ENCODE results near the gene SPINT2.
"Not testable (repeated sequence)": the region's sequence is repeated elsewhere in the genome, so short reads cannot be mapped to it uniquely, and the experiment has no call there.

SPINT2 gene

GRCh38 chr19:38320969-38321339 lies 56.6 kb downstream of the SPINT2 start:
- no peak for DNase-seq (ENCODE audit: low read depth in 2 of 2)

DNA sequence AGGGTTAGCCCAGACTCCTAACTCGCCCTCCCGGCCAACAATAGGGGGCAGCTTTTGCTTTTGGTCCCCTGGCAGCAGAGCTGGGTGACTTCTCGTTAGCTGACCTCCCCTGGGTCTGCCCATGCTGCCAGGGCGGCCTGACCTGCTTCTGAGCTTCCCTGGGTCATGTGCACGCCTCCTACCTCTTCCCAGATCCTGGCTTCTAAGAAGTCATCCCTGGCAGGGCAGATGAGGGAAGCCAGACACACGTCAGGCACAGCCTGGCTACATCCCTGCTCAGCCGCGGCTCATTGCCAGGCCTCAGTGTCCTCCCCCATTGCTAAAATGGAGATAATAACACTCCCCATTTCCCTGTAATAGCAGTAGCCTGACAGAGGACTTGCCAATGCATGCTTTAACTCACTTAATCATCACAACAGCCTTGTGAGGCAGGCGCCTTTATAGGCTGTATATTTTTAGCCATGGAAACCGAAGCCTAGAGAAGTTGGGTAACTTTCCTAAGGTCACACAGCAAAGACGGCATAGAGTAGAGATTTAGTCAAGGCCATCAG lies 57.3 kb downstream of the SPINT2 start:
- DNase-seq (ENCODE audit: low read depth in 2 of 2) = no peak

DNA sequence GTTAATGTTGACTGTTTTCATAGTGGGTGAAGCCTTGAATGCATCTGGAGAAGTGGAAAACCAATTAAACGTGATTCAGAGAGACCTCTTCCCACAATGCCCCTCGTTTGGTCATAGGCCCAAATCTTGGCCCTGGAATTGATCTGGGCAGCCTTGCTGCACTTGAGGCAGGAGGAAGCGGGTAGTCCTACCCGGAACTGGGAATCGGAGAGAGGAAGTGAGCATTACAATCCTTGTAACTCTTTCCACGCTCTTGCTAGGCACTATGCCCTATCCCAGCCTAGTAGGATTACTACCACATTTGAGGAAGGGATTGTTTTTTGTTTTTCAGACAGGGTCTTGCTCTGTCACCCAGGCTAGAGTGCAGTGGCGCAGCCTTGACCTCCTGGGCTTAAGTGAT lies 58.9 kb downstream of the SPINT2 start:
- no peak for DNase-seq (ENCODE audit: low read depth in 2 of 2)

- DNase-seq (ENCODE audit: low read depth in 2 of 2) = no peak
Measured at GRCh38 chr19:38324431-38324830, 60.1 kb downstream of the SPINT2 start.

DNA sequence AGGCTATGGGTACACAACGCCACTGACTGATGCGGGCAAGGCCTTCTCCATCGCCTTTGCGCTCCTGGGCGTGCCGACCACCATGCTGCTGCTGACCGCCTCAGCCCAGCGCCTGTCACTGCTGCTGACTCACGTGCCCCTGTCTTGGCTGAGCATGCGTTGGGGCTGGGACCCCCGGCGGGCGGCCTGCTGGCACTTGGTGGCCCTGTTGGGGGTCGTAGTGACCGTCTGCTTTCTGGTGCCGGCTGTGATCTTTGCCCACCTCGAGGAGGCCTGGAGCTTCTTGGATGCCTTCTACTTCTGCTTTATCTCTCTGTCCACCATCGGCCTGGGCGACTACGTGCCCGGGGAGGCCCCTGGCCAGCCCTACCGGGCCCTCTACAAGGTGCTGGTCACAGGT lies 62.2 kb downstream of the SPINT2 start:
- no peak for DNase-seq (ENCODE audit: low read depth in 2 of 2)

GRCh38 chr19:38329651-38330050 lies 65.3 kb downstream of the SPINT2 start:
- no peak for DNase-seq (ENCODE audit: low read depth in 2 of 2)

GRCh38 chr19:38331728-38332127 lies 67.4 kb downstream of the SPINT2 start:
- DNase-seq (ENCODE audit: low read depth in 2 of 2) = no peak

- DNase-seq (ENCODE audit: low read depth in 2 of 2) = no peak
Measured at GRCh38 chr19:38333245-38333644, 68.9 kb downstream of the SPINT2 start.

DNA sequence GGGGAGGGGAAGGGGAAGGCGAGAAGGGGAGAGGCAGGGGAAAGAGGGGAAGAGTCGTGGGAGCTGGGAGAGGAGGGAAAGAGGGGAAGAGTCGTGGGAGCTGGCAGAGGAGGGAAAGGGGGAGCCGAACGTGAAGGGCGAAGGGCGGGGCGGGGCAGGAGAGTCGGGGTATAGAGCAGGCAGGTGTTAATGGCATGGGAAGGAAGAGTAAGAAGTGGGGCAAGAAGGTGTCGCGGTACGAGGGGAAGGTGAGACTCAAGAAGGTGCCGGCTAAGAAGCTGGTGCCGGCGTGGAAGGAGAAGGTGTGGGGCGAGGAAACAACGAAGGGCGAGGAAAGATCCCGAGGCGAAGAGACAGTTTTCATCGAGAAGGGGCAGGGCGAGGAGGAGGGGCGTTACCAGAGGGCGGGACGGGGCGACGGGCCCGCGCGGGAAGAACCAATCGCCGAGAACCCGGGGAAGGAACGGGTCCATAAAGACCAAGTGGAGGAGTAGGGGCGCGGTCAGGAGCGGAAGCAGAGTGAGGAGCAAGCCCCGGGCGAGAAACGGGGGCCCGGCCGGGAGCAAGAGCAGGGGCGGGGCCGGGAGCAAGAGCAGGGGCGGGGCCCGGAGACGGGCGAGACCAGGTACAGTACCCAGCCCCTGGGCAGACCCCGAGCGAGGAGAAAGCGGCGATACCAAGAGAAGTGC lies 71.7 kb downstream of the SPINT2 start:
- peak; percentile 94 to 96 for DNase-seq (ENCODE audit: low read depth in 2 of 2)

DNA sequence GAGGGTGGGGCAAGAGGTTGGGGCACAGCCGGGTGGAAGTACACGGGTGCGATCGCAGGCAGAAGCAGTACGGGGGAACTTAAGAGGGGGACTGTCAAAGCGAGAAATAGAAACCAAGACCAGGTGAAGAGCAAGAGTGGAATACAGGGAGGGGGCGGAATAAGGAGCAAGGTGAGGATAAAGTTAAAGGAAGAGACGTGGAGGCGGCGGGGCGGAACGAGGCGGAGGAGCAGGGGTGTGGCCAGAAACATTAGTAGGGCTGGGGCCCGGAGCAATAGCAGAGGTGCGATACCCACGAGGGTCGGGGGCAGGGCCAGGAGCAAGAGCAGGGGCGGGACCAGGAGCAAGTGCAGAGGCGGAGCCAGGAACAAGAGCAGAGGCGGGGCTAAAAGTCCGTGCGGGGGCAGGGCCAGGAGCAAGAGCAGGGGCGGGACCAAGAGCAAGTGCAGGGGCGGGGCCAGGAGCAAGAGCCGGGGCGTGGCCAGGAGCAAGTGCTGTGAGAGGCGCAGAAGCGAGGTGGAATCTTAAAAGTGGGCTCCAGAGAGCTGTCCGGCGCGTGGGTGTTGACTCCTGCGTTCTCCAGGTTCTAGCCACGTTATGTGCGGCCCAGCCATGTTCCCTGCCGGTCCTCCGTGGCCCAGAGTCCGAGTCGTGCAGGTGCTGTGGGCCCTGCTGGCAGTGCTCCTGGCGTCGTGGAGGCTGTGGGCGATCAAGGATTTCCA lies 72.4 kb downstream of the SPINT2 start:
- DNase-seq (ENCODE audit: low read depth in 2 of 2) = peak; percentile 95 to 97

- DNase-seq (ENCODE audit: low read depth in 2 of 2) = no peak
Measured at GRCh38 chr19:38337360-38337653, 72.9 kb downstream of the SPINT2 start.

GRCh38 chr19:38339011-38339410 lies 74.6 kb downstream of the SPINT2 start:
- DNase-seq (ENCODE audit: low read depth in 2 of 2) = not testable (repeated sequence)

DNA sequence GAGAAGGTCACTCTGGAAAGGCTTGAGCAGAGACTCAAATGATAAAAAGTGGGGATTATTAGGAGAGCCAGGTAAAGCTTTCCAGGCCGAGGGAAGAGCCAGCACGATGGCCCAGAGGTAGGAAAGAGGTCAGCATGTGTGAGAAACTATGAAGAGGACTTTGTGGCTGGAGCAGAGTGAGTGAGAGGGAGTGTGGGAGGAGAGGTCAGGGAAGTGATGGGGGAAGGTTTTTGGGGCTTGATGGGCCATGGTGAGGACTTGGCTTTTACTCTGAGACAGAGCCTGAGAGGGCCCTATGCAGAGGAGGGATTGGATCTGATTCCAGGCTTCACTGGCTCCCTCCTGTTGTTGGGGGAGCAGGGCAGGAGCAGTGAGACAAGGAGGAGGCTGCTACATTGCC lies 76.6 kb downstream of the SPINT2 start:
- DNase-seq (ENCODE audit: low read depth in 2 of 2) = no peak
